Duodenal mucosa (tissue), 2 donors: ENCODE results near the gene TSPAN31.
A peak's percentile ranks its signal among the peaks of the same experiment; 100 is the strongest.

Experiments used
- H3K27ac ChIP-seq: one replicate; pipeline ENCODE4 v1.7.0; 2013; ENCODE audit warnings: low read depth, low read length
- H3K27me3 ChIP-seq, 2 donors: one replicate each; pipeline ENCODE4 v1.7.0; 2013; ENCODE audit warnings: low read length in 2 of 2, control low read depth in 1 of 2; ENCODE audit not compliant: insufficient read depth in 2 of 2, control insufficient read depth in 1 of 2
- H3K36me3 ChIP-seq, 2 donors: one replicate each; pipeline ENCODE4 v1.7.0; 2013; ENCODE audit warnings: low read length in 2 of 2, control low read depth in 1 of 2; ENCODE audit not compliant: insufficient read depth in 2 of 2, control insufficient read depth in 1 of 2
- H3K4me1 ChIP-seq, 2 donors: one replicate each; pipeline ENCODE4 v1.7.0; 2013; ENCODE audit warnings: low read length in 2 of 2, control low read depth in 1 of 2; ENCODE audit not compliant: insufficient read depth in 2 of 2, control insufficient read depth in 1 of 2
- H3K4me3 ChIP-seq, 2 donors: one replicate each; pipeline ENCODE4 v1.7.0; 2013; ENCODE audit warnings: low read length in 2 of 2, low read depth in 1 of 2
- H3K9ac ChIP-seq, 2 donors: one replicate each; pipeline ENCODE4 v1.7.0; 2013; ENCODE audit warnings: low read length in 2 of 2, low read depth in 1 of 2
- H3K9me3 ChIP-seq, 2 donors: one replicate each; pipeline ENCODE4 v1.7.0; 2013; ENCODE audit warnings: low read length in 2 of 2, control low read depth in 1 of 2; ENCODE audit not compliant: control insufficient read depth in 1 of 2

TSPAN31 gene

DNA sequence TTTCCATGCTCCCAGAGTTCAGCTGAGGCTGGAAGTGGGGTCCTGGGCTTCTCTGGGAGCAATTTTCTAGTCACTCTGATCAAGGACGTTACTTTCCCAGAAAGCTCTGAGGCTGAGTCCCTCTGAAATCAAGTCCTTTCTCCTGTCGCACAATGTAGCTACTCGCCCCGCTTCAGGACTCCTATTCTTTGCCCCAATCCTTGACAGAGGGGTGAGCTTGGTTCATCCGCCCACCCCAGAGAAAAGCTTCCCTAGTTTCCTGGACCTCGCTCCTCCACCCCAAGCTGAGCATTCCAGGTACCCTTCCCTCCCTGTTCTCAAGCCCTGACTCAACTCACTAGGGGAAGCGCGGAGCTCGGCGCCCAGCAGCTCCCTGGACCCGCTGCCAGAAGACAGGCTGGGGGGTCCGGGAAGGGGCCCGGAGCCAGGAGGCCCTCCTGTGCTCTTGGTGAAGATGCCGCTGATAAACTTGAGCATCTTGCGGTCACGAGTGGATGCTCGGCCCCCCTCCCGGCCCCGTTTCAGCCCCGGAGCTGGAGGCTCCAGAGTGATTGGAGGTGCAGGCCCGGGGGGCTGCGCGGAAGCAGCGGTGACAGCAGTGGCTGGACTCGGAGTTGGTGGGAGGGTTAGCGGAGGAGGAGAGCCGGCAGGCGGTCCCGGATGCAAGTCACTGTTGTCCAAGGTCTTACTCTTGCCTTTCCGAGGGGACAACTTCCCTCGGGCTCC lies 7.9 kb upstream of the TSPAN31 start:
- H3K9me3 ChIP-seq = no peaks in the 10 kb centered on the region
- H3K27ac ChIP-seq = no peak overlapping the region
- H3K4me3 ChIP-seq = no peak overlapping the region
- H3K36me3 ChIP-seq = peaks cover 0 to 4% of the 10 kb centered on the region in 2 donors
- no peak overlapping the region for H3K9ac ChIP-seq
- peaks cover 53 to 72% of the 10 kb centered on the region in 2 donors for H3K27me3 ChIP-seq
- peaks cover 0 to 20% of the 10 kb centered on the region in 2 donors for H3K4me1 ChIP-seq

- Histone ChIP-seq H3K27me3 (peaks cover 53 to 70% of the 10 kb centered on the region in 2 donors), H3K4me1 (peaks cover 0 to 23% of the 10 kb centered on the region in 2 donors), H3K9me3 (no peaks in the 10 kb centered on the region), H3K4me3 (no peak overlapping the region), H3K9ac (no peak overlapping the region), H3K36me3 (peaks cover 0 to 4% of the 10 kb centered on the region in 2 donors), H3K27ac (no peak overlapping the region)
Observed at GRCh38 chr12:57737467-57738460, 7.1 kb upstream of the TSPAN31 start.

- Histone ChIP-seq H3K4me3 (no peak within 1 kb of the TSS), H3K27me3 (peaks cover 49 to 62% of the 10 kb centered on the region in 2 donors), H3K9me3 (no peaks in the 10 kb centered on the region), H3K9ac (no peak within 1 kb of the TSS), H3K36me3 (peaks cover 0 to 3% of the 10 kb centered on the region in 2 donors), H3K27ac (no peak within 1 kb of the TSS), H3K4me1 (peaks cover 0 to 23% of the 10 kb centered on the region in 2 donors)
Observed at GRCh38 chr12:57738661-57739237, 6.1 kb upstream of the TSPAN31 start, which contains the start of gene AGAP2. AGAP2 (minus strand) TSS chr12:57738742; CDS start chr12:57738246, 496 bp downstream.

- no peaks in the 10 kb centered on the region for H3K36me3 ChIP-seq
- H3K27me3 ChIP-seq = peaks cover 42 to 55% of the 10 kb centered on the region in 2 donors
- no peaks in the 10 kb centered on the region for H3K9me3 ChIP-seq
- no peak overlapping the region for H3K9ac ChIP-seq
- peaks cover 5 to 29% of the 10 kb centered on the region in 2 donors for H3K4me1 ChIP-seq
- H3K27ac ChIP-seq = no peak overlapping the region
- H3K4me3 ChIP-seq = no peak overlapping the region
Observed at GRCh38 chr12:57739387-57739786, 5.5 kb upstream of the TSPAN31 start.

GRCh38 chr12:57739914-57740538 lies 4.8 kb upstream of the TSPAN31 start:
- Histone ChIP-seq H3K4me1 (peaks cover 5 to 29% of the 10 kb centered on the region in 2 donors), H3K36me3 (no peaks in the 10 kb centered on the region), H3K9ac (no peak overlapping the region), H3K9me3 (no peaks in the 10 kb centered on the region), H3K4me3 (no peak overlapping the region), H3K27ac (no peak overlapping the region), H3K27me3 (peaks cover 37 to 50% of the 10 kb centered on the region in 2 donors)

DNA sequence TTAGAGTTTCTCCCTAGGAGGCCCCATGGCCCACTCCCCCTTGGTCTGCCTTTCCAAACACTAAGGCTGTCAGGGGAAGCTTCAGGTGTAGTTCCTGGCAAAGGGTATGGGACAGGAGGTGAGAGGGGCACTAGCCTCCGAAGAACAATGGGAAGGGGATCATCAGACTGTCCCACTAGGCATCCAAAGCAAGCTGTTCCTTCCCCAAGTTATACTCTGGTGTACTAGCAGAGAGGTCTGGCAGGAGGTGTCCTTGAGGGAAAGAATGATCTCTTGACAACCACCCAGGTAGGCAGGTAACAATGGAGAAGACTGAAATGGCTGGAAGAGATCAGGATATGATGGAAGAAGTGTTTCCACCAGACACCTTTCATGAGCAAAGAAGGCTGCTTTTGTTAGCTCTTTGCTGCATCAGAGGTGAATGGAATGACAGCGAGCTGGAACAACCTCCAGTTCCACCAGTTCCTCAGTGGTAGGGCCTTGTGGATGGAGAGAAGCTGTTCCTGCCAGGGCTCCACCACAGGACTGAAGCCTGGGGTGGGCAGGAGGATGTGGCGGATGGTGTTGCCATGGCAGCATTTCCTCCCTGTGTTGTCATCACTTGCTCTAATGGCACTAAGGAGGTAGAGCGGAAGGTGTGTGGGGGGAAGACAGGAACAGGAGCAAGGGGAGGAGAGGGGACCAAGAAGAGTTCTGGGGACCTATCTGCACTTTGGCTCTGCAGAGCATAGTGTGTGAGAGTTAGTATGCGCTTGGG lies 4.0 kb upstream of the TSPAN31 start:
- H3K27ac ChIP-seq = no peak overlapping the region
- H3K9me3 ChIP-seq = no peaks in the 10 kb centered on the region
- peaks cover 10 to 35% of the 10 kb centered on the region in 2 donors for H3K4me1 ChIP-seq
- H3K4me3 ChIP-seq = peak overlapping the region; percentile 51 to 73
- peaks cover 29 to 46% of the 10 kb centered on the region in 2 donors for H3K27me3 ChIP-seq
- H3K9ac ChIP-seq = peak overlapping the region in 1 of 2 donors; percentile 51
- no peaks in the 10 kb centered on the region for H3K36me3 ChIP-seq

GRCh38 chr12:57741413-57741789 lies 3.4 kb upstream of the TSPAN31 start:
- Histone ChIP-seq H3K36me3 (peaks cover 0 to 2% of the 10 kb centered on the region in 2 donors), H3K27me3 (peaks cover 25 to 40% of the 10 kb centered on the region in 2 donors), H3K27ac (no peak overlapping the region), H3K9me3 (no peaks in the 10 kb centered on the region), H3K9ac (peak overlapping the region in 1 of 2 donors; percentile 57), H3K4me1 (peaks cover 10 to 36% of the 10 kb centered on the region in 2 donors), H3K4me3 (peak overlapping the region; percentile 51 to 73)

DNA sequence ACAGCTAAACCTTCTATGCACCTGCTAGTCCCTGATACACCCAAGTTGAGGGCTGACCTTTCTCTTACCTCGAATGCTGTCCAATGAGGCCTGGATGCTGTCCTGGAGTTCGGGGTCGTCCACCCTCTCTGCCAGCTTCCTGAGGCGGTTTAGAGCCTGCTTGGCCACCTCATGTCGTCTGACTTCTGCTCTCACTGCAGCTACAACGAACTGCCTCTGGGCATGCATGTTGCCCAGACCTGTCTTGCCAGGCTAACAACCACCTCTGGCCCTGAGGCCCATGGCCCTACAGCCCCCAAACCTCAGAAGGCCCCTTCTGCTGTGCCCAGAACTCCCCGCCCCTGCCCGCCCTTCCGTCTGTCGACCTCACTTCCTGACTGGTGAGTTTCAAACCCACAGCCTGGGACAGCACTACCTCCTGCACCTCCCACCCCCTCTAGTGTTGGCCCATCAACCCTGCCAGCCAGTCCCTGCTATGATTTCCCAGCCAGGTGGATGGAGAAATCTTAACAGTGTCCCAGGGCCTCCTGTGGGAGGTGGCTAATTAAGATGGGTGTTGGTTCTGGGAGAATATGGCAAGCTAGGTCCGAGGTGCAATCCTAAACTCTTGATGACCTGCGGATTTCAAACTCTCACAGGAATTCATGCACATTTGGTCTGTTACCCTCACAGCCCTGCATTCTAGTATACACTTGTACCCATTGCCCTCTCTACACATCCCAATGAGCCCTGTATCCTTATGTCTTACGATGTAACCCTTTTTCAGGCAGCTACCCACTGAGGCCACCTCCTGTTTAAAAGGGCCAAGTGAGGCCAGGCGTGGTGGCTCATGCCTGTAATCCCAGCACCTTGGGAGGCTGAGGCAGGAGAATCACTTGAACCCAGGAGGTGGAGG lies 2.7 kb upstream of the TSPAN31 start:
- peak overlapping the region; percentile 51 to 73 for H3K4me3 ChIP-seq
- H3K9ac ChIP-seq = peak overlapping the region in 1 of 2 donors; percentile 57
- peaks cover 10 to 36% of the 10 kb centered on the region in 2 donors for H3K4me1 ChIP-seq
- peaks cover 0 to 8% of the 10 kb centered on the region in 2 donors for H3K36me3 ChIP-seq
- no peaks in the 10 kb centered on the region for H3K9me3 ChIP-seq
- peaks cover 18 to 33% of the 10 kb centered on the region in 2 donors for H3K27me3 ChIP-seq
- no peak overlapping the region for H3K27ac ChIP-seq
